ENCODE measurements around the gene FERMT2.
"Not testable (repeated sequence)": the region's sequence is repeated elsewhere in the genome, so short reads cannot be mapped to it uniquely, and the experiment has no call there.

The FERMT2 gene

GRCh38 chr14:52948039-52948438 lies 2.8 kb downstream of the FERMT2 start:
- no peak for DNase-seq (ENCODE audit: low read depth in 2 of 2)

GRCh38 chr14:52944254-52944653 lies 6.6 kb downstream of the FERMT2 start:
- no peak for DNase-seq (ENCODE audit: low read depth in 2 of 2)

GRCh38 chr14:52939427-52939826 lies 11.4 kb downstream of the FERMT2 start:
- no peak for DNase-seq (ENCODE audit: low read depth in 2 of 2)

- DNase-seq (ENCODE audit: low read depth in 2 of 2), result no peak
Observed at GRCh38 chr14:52937869-52938268, 13.0 kb downstream of the FERMT2 start.

- DNase-seq (ENCODE audit: low read depth in 2 of 2), result no peak
Observed at GRCh38 chr14:52937306-52937705, 13.5 kb downstream of the FERMT2 start.

- DNase-seq (ENCODE audit: low read depth in 2 of 2), result no peak
Observed at GRCh38 chr14:52936437-52936836, 14.4 kb downstream of the FERMT2 start.

GRCh38 chr14:52935833-52936232 lies 15.0 kb downstream of the FERMT2 start:
- DNase-seq (ENCODE audit: low read depth in 2 of 2), result no peak

GRCh38 chr14:52934762-52935161 lies 16.1 kb downstream of the FERMT2 start:
- no peak for DNase-seq (ENCODE audit: low read depth in 2 of 2)

GRCh38 chr14:52929192-52929807 lies 21.6 kb downstream of the FERMT2 start:
- DNase-seq (ENCODE audit: low read depth in 2 of 2), result no peak

- DNase-seq (ENCODE audit: low read depth in 2 of 2), result no peak
Observed at GRCh38 chr14:52926953-52927352, 23.9 kb downstream of the FERMT2 start.

GRCh38 chr14:52923902-52924575 lies 26.8 kb downstream of the FERMT2 start:
- DNase-seq (ENCODE audit: low read depth in 2 of 2), result no peak

- DNase-seq (ENCODE audit: low read depth in 2 of 2), result no peak
Observed at GRCh38 chr14:52922656-52923055, 28.2 kb downstream of the FERMT2 start.

- no peak for DNase-seq (ENCODE audit: low read depth in 2 of 2)
Observed at GRCh38 chr14:52922059-52922458, 28.8 kb downstream of the FERMT2 start.

GRCh38 chr14:52920411-52920810 lies 30.4 kb downstream of the FERMT2 start:
- not testable (repeated sequence) for DNase-seq (ENCODE audit: low read depth in 2 of 2)

- no peak for DNase-seq (ENCODE audit: low read depth in 2 of 2)
Observed at GRCh38 chr14:52919971-52920370, 30.9 kb downstream of the FERMT2 start.

GRCh38 chr14:52918486-52918885 lies 32.4 kb downstream of the FERMT2 start:
- no peak for DNase-seq (ENCODE audit: low read depth in 2 of 2)

GRCh38 chr14:52917735-52918134 lies 33.1 kb downstream of the FERMT2 start:
- DNase-seq (ENCODE audit: low read depth in 2 of 2), result no peak

GRCh38 chr14:52914295-52914694 lies 36.6 kb downstream of the FERMT2 start:
- DNase-seq (ENCODE audit: low read depth in 2 of 2), result no peak

GRCh38 chr14:52913271-52913670 lies 37.6 kb downstream of the FERMT2 start:
- no peak for DNase-seq (ENCODE audit: low read depth in 2 of 2)

GRCh38 chr14:52911904-52912303 lies 38.9 kb downstream of the FERMT2 start:
- DNase-seq (ENCODE audit: low read depth in 2 of 2), result no peak

GRCh38 chr14:52910572-52910971 lies 40.3 kb downstream of the FERMT2 start:
- DNase-seq (ENCODE audit: low read depth in 2 of 2), result no peak

- no peak for DNase-seq (ENCODE audit: low read depth in 2 of 2)
Observed at GRCh38 chr14:52907949-52908348, 42.9 kb downstream of the FERMT2 start.

- DNase-seq (ENCODE audit: low read depth in 2 of 2), result no peak
Observed at GRCh38 chr14:52906141-52906601, 44.7 kb downstream of the FERMT2 start.
